GM19455 (cell line): ENCODE data around the gene SLCO4A1.

Experiments used
- ATAC-seq: cut with Tn5 transposase; IDR thresholded peaks from one replicate; pipeline ENCODE4 v1.9.1; 2021; ENCODE audit not compliant: unreplicated experiment

SLCO4A1 gene

GRCh38 chr20:62696989-62697388 is 54.7 kb downstream of the SLCO4A1 start:
- ATAC-seq = no peak

DNA sequence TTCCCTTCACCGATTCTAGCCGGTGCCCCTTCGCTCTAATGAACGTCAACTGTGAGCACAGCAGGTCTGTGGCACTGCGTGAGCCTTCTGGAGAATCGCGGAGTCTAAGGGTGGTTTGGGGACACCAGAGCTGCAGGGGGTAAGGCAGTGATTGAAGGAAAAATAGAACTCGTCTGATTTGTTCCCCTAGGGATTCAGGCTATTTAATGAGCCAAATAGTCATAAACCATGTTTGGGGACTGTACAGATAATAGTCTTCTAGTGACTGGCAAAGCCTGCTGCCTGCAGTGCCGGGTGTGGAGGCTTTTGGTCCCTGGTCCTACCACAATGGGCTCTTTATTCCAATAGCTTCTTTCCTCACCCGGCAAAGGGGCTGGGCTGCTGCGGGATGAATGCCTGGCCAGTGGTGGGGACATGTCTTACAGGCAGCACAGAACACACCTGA is 55.2 kb downstream of the SLCO4A1 start:
- ATAC-seq = no peak

GRCh38 chr20:62698231-62698630 is 55.9 kb downstream of the SLCO4A1 start:
- no peak for ATAC-seq

- ATAC-seq = no peak
Measured at GRCh38 chr20:62699296-62699695, 57.0 kb downstream of the SLCO4A1 start.

DNA sequence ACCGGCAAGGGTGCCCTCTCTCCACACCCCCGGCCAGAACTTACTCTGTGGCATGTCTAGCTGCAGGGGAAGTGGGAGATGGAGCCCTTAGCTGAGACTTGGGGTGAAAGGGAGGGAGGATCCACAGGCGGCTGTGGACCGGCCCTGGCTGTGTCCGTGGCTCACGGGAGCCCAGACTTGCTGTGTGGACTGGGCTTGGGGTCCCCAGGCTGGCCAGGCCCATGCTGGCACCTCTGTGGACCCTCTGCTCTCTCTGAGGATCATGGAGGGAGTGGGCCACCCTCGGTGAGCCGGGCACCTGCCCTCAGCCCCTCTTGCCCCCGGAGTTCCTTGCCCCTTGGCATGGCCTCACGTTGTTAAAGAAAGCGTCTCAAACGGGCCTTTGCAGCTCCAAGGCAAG is 57.4 kb downstream of the SLCO4A1 start:
- ATAC-seq = no peak

GRCh38 chr20:62700261-62700930 is 58.1 kb downstream of the SLCO4A1 start:
- ATAC-seq = no peak

DNA sequence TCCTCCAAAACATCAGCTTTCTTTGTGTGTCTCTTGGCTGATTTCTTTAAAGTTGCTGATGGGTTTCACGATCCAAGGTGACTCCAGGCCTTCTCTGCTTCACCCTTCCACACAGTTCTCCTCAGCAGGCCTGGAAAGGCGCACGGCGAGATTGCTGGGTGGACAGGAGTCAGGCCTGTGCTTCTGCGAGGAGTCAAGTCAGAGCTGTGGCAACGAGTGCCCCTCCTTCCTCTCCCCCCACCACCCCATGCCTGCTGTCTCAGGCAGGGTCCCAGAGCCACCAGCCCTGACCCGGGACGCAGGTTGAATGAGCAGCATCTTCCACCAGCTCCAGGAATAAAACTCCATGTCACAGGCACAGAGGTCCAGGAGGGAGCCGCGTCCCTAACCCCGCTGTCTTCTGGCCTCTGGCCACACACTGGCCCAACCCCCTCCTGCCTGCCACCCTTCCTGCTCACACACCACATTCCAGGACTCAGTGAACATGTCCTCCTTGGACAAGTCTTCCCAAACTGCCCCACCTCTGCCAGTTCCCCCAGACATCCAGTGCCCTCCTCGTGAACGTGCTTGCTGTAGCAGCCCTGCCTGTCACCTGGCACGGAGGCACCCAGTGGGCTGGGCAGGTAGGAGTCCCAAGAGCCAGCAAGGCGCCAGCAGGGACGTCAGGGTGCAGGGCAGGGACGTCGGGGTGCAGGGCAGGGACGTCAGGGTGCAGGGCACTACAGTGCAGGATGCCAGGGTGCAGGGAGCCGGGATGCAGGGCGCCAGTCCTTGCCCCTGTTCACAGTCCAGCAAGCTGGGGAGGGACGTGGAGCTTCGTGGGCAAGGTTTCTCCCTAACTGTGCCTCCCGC is 59.1 kb downstream of the SLCO4A1 start:
- no peak for ATAC-seq

GRCh38 chr20:62702013-62702300 is 59.7 kb downstream of the SLCO4A1 start:
- ATAC-seq = no peak

- no peak for ATAC-seq
Measured at GRCh38 chr20:62702895-62703852, 60.9 kb downstream of the SLCO4A1 start.

- ATAC-seq = no peak
Measured at GRCh38 chr20:62703853-62704228, 61.5 kb downstream of the SLCO4A1 start.

DNA sequence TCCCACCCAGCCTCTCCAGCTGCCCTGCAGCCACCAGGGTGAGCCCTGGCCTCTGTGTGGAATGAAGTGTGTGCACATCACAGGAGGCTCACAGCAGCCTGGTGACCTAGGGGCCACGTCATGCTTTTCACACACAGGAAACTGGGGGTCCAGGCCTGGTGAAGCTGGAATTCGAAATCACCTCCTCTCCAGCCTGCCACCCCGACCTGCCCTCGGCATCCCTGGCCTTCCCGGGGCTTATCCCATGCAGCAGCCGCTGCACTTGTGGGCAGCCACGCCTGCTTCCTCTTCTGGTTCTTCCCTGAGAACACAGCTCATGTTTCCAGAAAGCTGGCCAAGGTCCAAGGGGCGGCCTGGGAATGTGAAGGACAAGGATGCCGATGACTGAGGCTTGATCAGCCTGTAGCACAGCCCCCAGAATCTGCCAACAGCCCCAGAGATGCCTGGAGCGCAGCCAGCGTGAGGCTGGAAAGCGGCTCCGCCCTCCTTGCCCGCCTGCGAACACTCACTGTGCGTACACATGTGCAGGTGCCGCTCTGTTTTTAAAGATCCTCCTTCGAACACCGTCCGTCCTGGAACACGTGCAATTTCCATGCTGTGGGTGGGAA is 62.1 kb downstream of the SLCO4A1 start:
- ATAC-seq = no peak

DNA sequence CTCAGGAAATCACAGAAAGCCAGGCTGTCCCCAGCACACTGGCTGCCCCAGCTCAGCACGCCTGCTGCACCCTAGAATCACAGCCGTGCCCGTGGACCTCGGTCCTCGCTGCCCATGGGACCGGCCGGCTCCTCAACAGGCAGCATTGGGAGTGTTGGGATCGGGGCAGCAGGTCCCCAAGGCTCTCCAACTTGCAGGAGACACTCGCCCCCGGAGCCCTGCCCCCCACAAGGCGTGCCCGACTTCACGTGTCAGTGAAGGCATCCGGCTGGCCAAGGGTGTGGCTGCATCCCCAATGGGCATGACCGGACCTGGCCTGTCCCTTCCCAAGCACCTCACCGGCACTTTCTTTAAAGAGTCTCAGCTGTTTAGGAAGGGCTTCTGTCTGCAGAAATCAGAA is 63.3 kb downstream of the SLCO4A1 start:
- ATAC-seq = no peak

GRCh38 chr20:62706344-62706743 is 64.0 kb downstream of the SLCO4A1 start:
- no peak for ATAC-seq

DNA sequence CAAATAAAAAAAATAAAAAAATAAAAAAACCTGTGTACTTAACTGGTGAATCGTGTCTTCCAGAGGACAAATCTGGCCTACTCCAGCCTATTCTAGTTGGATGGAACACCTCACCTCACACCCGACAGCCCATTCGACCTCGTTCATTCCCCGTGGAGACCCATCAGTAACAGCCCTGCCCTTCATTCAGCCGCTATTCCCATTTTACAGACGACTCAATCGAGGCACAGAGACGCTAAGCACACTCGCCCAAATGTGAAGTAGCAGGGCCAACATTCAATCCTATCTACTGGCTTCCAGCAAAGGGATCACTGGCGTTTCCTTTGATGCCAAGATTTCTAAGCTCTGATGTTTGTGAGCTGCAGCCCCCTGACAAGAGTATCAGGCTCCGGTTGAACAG is 64.6 kb downstream of the SLCO4A1 start:
- ATAC-seq = no peak

- no peak for ATAC-seq
Measured at GRCh38 chr20:62707276-62707920, 65.1 kb downstream of the SLCO4A1 start.

- no peak for ATAC-seq
Measured at GRCh38 chr20:62707921-62708521, 65.7 kb downstream of the SLCO4A1 start.

DNA sequence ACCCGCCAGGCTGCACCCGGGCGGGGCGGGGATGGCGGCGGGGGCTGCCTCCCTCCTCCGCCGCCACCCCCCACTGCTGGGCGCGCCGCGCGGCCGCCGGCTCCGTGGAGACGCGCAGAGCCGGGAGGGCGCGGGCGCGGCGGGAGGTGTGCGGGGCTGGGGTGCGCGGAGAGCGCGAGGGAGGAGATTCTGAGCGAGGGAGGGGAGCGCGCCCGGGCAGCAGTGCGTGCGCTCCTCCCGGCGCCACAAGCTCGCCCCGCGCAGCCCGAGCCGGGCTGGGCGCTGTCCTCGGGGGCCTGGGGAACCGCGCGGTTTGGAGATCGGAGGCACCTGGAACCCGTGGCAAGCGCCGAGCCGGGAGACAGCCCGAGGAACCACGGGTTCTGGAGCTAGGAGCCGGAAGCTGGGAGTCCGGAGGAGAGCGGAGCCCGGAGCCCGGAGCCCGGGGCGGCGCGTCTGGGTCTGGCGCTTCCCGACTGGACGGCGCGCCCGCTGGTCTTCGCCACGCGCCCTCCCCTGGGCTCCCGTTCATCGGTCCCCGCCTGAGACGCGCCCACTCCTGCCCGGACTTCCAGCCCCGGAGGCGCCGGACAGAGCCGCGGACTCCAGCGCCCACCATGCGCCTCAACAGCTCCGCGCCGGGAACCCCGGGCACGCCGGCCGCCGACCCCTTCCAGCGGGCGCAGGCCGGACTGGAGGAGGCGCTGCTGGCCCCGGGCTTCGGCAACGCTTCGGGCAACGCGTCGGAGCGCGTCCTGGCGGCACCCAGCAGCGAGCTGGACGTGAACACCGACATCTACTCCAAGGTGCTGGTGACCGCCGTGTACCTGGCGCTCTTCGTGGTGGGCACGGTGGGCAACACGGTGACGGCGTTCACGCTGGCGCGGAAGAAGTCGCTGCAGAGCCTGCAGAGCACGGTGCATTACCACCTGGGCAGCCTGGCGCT is 66.6 kb downstream of the SLCO4A1 start, which contains the start of gene NTSR1:
TSS of gene NTSR1 (plus strand) at position 246 of the 946 bp plus-strand sequence. CDS start at position 618, 372 bp downstream.
- no peak for ATAC-seq

GRCh38 chr20:62709537-62709905 is 67.2 kb downstream of the SLCO4A1 start:
- no peak for ATAC-seq
